Measurements from ENCODE around the gene TKFC.

TKFC gene

GRCh38 chr11:61294717-61295595 lies 38.1 kb upstream of the TKFC start, which contains the start of gene VWCE:
TSS of gene VWCE (minus strand) at chr11:61295316. CDS start at chr11:61295037, 279 bp downstream.
- peak; percentile 53 for TF ChIP-seq CTCF (IDR thresholded peaks at IDR 0.05; ENCODE audit: control insufficient read depth, extremely low read depth, insufficient read depth)

GRCh38 chr11:61295596-61295926 lies 37.5 kb upstream of the TKFC start:
- no peak for TF ChIP-seq CTCF (IDR thresholded peaks at IDR 0.05; ENCODE audit: control insufficient read depth, extremely low read depth, insufficient read depth)
- H3K4me3 ChIP-seq (ENCODE audit: low read depth, low read length): no peak overlapping the region
- DNase-seq (ENCODE audit: low read depth): no peak

More at GRCh38 chr11:61294717-61295595, 38.1 kb upstream of the TKFC start, which contains the start of gene VWCE:
- H3K4me3 ChIP-seq (ENCODE audit: low read depth, low read length): peak within 1 kb of the TSS; percentile 49
- DNase-seq (ENCODE audit: low read depth): no peak

GRCh38 chr11:61297341-61297740 lies 35.7 kb upstream of the TKFC start:
- DNase-seq (ENCODE audit: low read depth): no peak
- no peak for TF ChIP-seq CTCF (IDR thresholded peaks at IDR 0.05; ENCODE audit: control insufficient read depth, extremely low read depth, insufficient read depth)
- H3K4me3 ChIP-seq (ENCODE audit: low read depth, low read length): no peak overlapping the region

- H3K4me3 ChIP-seq (ENCODE audit: low read depth, low read length): no peak overlapping the region
- no peak for TF ChIP-seq CTCF (IDR thresholded peaks at IDR 0.05; ENCODE audit: control insufficient read depth, extremely low read depth, insufficient read depth)
- DNase-seq (ENCODE audit: low read depth): no peak
These were observed 35.3 kb upstream of the TKFC start for GRCh38 chr11:61297746-61298145.

GRCh38 chr11:61298663-61299244 lies 34.3 kb upstream of the TKFC start:
- no peak for DNase-seq (ENCODE audit: low read depth)
- no peak overlapping the region for H3K4me3 ChIP-seq (ENCODE audit: low read depth, low read length)
- TF ChIP-seq CTCF (IDR thresholded peaks at IDR 0.05; ENCODE audit: control insufficient read depth, extremely low read depth, insufficient read depth): no peak

- no peak for TF ChIP-seq CTCF (IDR thresholded peaks at IDR 0.05; ENCODE audit: control insufficient read depth, extremely low read depth, insufficient read depth)
- DNase-seq (ENCODE audit: low read depth): no peak
- H3K4me3 ChIP-seq (ENCODE audit: low read depth, low read length): no peak overlapping the region
These were observed 30.5 kb upstream of the TKFC start for GRCh38 chr11:61302550-61302949.

Data from LNCaP clone FGC (cell line).